ENCODE results near the gene C20orf173. TPM values are rescaled to one million over a fixed set of nuclear protein-coding genes. Genes with fewer than 3 reads are reported as not detected.

Gene C20orf173
- total RNA-seq, 3 donors from 2014 or later = not detected

DNA sequence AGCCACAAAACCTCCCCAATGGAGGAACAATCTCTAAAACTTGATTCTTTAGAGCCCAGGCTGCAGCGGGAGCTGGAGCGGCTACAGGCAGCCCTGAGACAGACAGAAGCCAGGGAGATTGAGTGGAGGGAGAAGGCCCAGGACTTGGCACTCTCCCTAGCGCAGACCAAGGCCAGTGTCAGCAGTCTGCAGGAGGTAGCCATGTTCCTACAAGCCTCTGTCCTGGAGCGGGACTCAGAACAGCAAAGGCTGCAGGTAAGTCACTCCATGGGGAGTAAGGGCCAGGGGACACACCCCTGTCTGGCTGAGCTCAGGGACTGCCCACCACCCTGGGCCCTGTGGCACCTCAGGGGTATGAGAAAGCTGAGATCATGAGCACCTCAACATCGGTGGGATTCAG is 24.7 kb downstream of the C20orf173 start:
- intact Hi-C loops (cut with DNase I; ENCODE audit: low total_unique reads) = no loop called here
- Histone ChIP-seq H3K4me3 (no peak overlapping the region), H3K4me1 (no peaks in the 10 kb centered on the region), H3K36me3 (no peaks in the 10 kb centered on the region), H3K9me3 (no peaks in the 10 kb centered on the region), H3K27me3 (no peaks in the 10 kb centered on the region), H3K27ac (no peak overlapping the region)
- TF ChIP-seq, protein P1, sequence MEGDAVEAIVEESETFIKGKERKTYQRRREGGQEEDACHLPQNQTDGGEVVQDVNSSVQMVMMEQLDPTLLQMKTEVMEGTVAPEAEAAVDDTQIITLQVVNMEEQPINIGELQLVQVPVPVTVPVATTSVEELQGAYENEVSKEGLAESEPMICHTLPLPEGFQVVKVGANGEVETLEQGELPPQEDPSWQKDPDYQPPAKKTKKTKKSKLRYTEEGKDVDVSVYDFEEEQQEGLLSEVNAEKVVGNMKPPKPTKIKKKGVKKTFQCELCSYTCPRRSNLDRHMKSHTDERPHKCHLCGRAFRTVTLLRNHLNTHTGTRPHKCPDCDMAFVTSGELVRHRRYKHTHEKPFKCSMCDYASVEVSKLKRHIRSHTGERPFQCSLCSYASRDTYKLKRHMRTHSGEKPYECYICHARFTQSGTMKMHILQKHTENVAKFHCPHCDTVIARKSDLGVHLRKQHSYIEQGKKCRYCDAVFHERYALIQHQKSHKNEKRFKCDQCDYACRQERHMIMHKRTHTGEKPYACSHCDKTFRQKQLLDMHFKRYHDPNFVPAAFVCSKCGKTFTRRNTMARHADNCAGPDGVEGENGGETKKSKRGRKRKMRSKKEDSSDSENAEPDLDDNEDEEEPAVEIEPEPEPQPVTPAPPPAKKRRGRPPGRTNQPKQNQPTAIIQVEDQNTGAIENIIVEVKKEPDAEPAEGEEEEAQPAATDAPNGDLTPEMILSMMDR (IDR thresholded peaks at IDR 0.05) = no peak
- TF ChIP-seq POLR2AphosphoS5 (IDR thresholded peaks at IDR 0.05) (no peak), POLR2A (IDR thresholded peaks at IDR 0.05) (no peak)
- DNase-seq (ENCODE audit: low spot score in 2 of 2) = no peak

DNA sequence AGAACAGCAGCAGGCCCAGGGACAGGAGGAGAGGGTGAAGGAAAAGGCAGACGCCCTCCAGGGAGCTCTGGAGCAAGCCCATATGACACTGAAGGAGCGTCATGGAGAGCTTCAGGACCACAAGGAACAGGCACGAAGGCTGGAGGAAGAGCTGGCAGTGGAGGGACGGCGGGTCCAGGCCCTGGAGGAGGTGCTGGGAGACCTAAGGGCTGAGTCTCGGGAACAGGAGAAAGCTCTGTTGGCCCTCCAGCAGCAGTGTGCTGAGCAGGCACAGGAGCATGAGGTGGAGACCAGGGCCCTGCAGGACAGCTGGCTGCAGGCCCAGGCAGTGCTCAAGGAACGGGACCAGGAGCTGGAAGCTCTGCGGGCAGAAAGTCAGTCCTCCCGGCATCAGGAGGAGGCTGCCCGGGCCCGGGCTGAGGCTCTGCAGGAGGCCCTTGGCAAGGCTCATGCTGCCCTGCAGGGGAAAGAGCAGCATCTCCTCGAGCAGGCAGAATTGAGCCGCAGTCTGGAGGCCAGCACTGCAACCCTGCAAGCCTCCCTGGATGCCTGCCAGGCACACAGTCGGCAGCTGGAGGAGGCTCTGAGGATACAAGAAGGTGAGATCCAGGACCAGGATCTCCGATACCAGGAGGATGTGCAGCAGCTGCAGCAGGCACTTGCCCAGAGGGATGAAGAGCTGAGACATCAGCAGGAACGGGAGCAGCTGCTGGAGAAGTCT is 25.5 kb downstream of the C20orf173 start:
- no peak overlapping the region for H3K4me3 ChIP-seq
- H3K27ac ChIP-seq = no peak overlapping the region
- H3K4me1 ChIP-seq = no peaks in the 10 kb centered on the region
- no peak for TF ChIP-seq POLR2A (IDR thresholded peaks at IDR 0.05)
- no peak for TF ChIP-seq POLR2AphosphoS5 (IDR thresholded peaks at IDR 0.05)
- TF ChIP-seq, protein P1 (IDR thresholded peaks at IDR 0.05) = no peak
- no peaks in the 10 kb centered on the region for H3K9me3 ChIP-seq
- intact Hi-C loops (cut with DNase I; ENCODE audit: low total_unique reads) = no loop called here
- DNase-seq (ENCODE audit: low spot score in 2 of 2) = no peak
- H3K36me3 ChIP-seq = no peaks in the 10 kb centered on the region
- no peaks in the 10 kb centered on the region for H3K27me3 ChIP-seq

- DNase-seq (ENCODE audit: low spot score in 2 of 2) = no peak
- intact Hi-C loops (cut with DNase I; ENCODE audit: low total_unique reads) = no loop called here
- Histone ChIP-seq H3K36me3 (no peaks in the 10 kb centered on the region), H3K27me3 (no peaks in the 10 kb centered on the region), H3K4me3 (no peak overlapping the region), H3K9me3 (no peaks in the 10 kb centered on the region), H3K4me1 (no peaks in the 10 kb centered on the region), H3K27ac (no peak overlapping the region)
- TF ChIP-seq POLR2AphosphoS5 (IDR thresholded peaks at IDR 0.05) (no peak), POLR2A (IDR thresholded peaks at IDR 0.05) (no peak)
- TF ChIP-seq, protein P1 (IDR thresholded peaks at IDR 0.05) = no peak
These were observed 26.2 kb downstream of the C20orf173 start for GRCh38 chr20:35503281-35503680.

GRCh38 chr20:35502352-35502751 is 27.1 kb downstream of the C20orf173 start:
- H3K4me3 ChIP-seq = no peak overlapping the region
- no peak for DNase-seq (ENCODE audit: low spot score in 2 of 2)
- no peaks in the 10 kb centered on the region for H3K27me3 ChIP-seq
- H3K36me3 ChIP-seq = no peaks in the 10 kb centered on the region
- no peaks in the 10 kb centered on the region for H3K9me3 ChIP-seq
- intact Hi-C loops (cut with DNase I; ENCODE audit: low total_unique reads) = no loop called here
- H3K4me1 ChIP-seq = peaks cover 0 to 1% of the 10 kb centered on the region in 2 donors
- no peak for TF ChIP-seq POLR2AphosphoS5 (IDR thresholded peaks at IDR 0.05)
- TF ChIP-seq POLR2A (IDR thresholded peaks at IDR 0.05) = no peak
- TF ChIP-seq, protein P1 (IDR thresholded peaks at IDR 0.05) = no peak
- no peak overlapping the region for H3K27ac ChIP-seq

GRCh38 chr20:35499271-35499670 is 30.2 kb downstream of the C20orf173 start:
- peaks cover 0 to 3% of the 10 kb centered on the region in 2 donors for H3K4me1 ChIP-seq
- no peak for DNase-seq (ENCODE audit: low spot score in 2 of 2)
- H3K27ac ChIP-seq = no peak overlapping the region
- no peaks in the 10 kb centered on the region for H3K36me3 ChIP-seq
- H3K27me3 ChIP-seq = no peaks in the 10 kb centered on the region
- intact Hi-C loops (cut with DNase I; ENCODE audit: low total_unique reads) = no loop called here
- TF ChIP-seq POLR2AphosphoS5 (IDR thresholded peaks at IDR 0.05) (no peak), POLR2A (IDR thresholded peaks at IDR 0.05) (no peak)
- TF ChIP-seq, protein P1 (IDR thresholded peaks at IDR 0.05) = no peak
- H3K4me3 ChIP-seq = no peak overlapping the region
- no peaks in the 10 kb centered on the region for H3K9me3 ChIP-seq

Measured in breast epithelium (tissue), 4 donors.